Transverse colon (tissue), 4 donors: ENCODE data around the gene TMEM107. TPM values are rescaled to one million over a fixed set of nuclear protein-coding genes. Genes with fewer than 3 reads are reported as not detected.
A peak's percentile ranks its signal among the peaks of the same experiment; 100 is the strongest.

ENCODE experiments used
- DNase-seq: peaks from one replicate; pipeline ENCODE4 v3.0.0-alpha.2; 2019
- H3K27ac ChIP-seq, 4 donors: fragments of 200-600 bp; sonication (generic); 2 replicates each; pipeline ENCODE4 v1.5.1; 2016 to 2018; ENCODE audit warnings: inconsistent platforms in 4 of 4
- H3K27me3 ChIP-seq: fragments of 200-600 bp; sonication (generic); 2 replicates; pipeline ENCODE4 v1.5.1; 2017; ENCODE audit warnings: inconsistent platforms
- H3K36me3 ChIP-seq, 4 donors: fragments of 200-600 bp; sonication (generic); 2 replicates each; pipeline ENCODE4 v1.5.1; 2017 to 2019; ENCODE audit warnings: inconsistent platforms in 4 of 4
- H3K4me1 ChIP-seq, 4 donors: fragments of 200-600 bp; sonication (generic); 2 replicates each; pipeline ENCODE4 v1.5.1; 2017 to 2020; ENCODE audit warnings: inconsistent platforms in 4 of 4
- H3K4me3 ChIP-seq, 4 donors: fragments of 200-600 bp; sonication (generic); 1 replicate in 1 of 4; 2 replicates in 3 of 4; pipeline versions ENCODE4 v1.5.1 to v1.6.1; 2017 to 2019; ENCODE audit warnings: inconsistent platforms in 4 of 4
- H3K9me3 ChIP-seq, 2 donors: fragments of 200-600 bp; sonication (generic); 2 replicates each; pipeline ENCODE4 v1.5.1; 2017 to 2019; ENCODE audit warnings: inconsistent platforms in 2 of 2
- EP300 ChIP-seq: sonication (generic); formaldehyde crosslinking; IDR thresholded peaks from one replicate; pipeline ENCODE4 v1.6.1; 2017; ENCODE audit warnings: antibody characterized with exemption, low read depth
- POLR2A ChIP-seq: fragments of 450-650 bp; IDR thresholded peaks from one replicate; pipeline ENCODE4 v1.6.1; 2016; ENCODE audit warnings: antibody characterized with exemption, mild to moderate bottlenecking, moderate library complexity
- POLR2AphosphoS5 ChIP-seq, 3 donors: sonication (generic); formaldehyde crosslinking; IDR thresholded peaks; one replicate each; pipeline ENCODE4 v1.6.1; 2016; ENCODE audit warnings: antibody characterized with exemption in 3 of 3
- WGBS, 2 donors: methylation state at CpG; one replicate each; pipeline ENCODE4 v1.1.5; 2018; ENCODE audit warnings: low coverage in 1 of 2; 5-methylcytosine and 5-hydroxymethylcytosine counted together
- in situ Hi-C, 4 donors: fragments of 200-750 bp; cut with MboI; loops; one replicate each; pipeline versions ENCODE4 v1.15.0 to v1.15.1; 2017; ENCODE audit warnings: low sequenced_read_pairs in 3 of 4, low pct_ligation_motif_present in 1 of 4, low pct_unique_long_range_greater_than_20kb in 1 of 4
- intact Hi-C: fragments of 100-400 bp; cut with DNase I; formaldehyde crosslinking; loops from one replicate; pipeline ENCODE4 v1.15.1; 2023; ENCODE audit warnings: low total_unique reads
- total RNA-seq, 4 donors: library from RNA; depleted of rRNA; stranded (reverse); fragments of >200 nt; gene quantifications; one replicate each; pipeline ENCODE4 v1.1.0, GENCODE V29; 2016
- TF ChIP-seq, protein P1 (sequence below), 5 experiments: fragments of 200-600 bp in 3 of 5; fragments of 450-650 bp in 2 of 5; sonication (generic) in 3 of 5; IDR thresholded peaks; 1 replicate in 2 of 5; 2 replicates in 3 of 5; pipeline ENCODE4 v1.5.1; 2016 to 2017; ENCODE audit warnings: antibody characterized with exemption in 5 of 5, inconsistent platforms in 3 of 5, mild to moderate bottlenecking in 2 of 5, moderate library complexity in 1 of 5

TMEM107 gene
- total RNA-seq, 4 donors from 2014 or later = 1.5 to 74.6 (median 18.3) TPM

DNA sequence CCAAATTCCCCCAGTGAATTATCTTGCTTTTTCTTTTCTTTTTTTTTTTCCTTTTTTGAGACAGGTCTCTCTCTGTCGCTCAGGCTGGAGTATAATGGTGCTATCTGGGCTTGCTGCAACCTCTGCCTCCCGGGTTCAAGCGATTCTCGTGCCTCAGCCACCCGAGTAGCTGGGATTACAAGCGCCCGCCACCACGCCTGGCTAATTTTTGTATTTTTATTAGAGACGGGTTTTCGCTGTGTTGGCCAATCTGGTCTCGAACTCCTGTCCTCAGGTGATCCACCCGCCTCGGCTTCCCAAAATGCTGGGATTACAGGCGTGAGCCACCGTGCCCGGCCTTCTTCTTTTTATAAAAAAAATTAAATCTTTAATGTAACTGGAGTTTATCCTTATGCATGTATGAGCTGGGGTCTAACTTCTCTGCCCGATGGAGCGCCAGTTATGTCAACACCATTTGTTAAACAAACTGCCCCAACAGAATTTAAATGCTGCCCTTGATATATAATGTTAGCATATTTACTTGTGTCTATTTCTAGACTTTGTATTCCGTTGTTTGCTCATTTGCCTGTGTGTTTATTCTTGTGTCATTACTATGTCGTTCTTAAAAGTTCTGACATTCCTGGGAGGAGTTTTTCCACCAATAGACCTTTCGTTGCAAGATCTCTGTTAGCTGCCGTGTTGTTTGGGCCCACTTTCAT lies 34.7 kb upstream of the TMEM107 start:
- Histone ChIP-seq H3K27ac (peak overlapping the region; percentile 81 to 89 (median 86)), H3K4me1 (peaks cover 7 to 18% (median 14%) of the 10 kb centered on the region in 4 donors), H3K9me3 (no peaks in the 10 kb centered on the region), H3K27me3 (no peaks in the 10 kb centered on the region), H3K4me3 (peak overlapping the region; percentile 46 to 62 (median 58)), H3K36me3 (no peaks in the 10 kb centered on the region)
- no peak for DNase-seq
- in situ Hi-C loops = no loop called here
- WGBS, 2 donors = 9 to 10% methylated on average over 18 to 22 of the region's 22 CpGs
- TF ChIP-seq EP300 (no peak), POLR2A (no peak), POLR2AphosphoS5 (IDR thresholded peaks at IDR 0.05) (no peak)
- TF ChIP-seq, protein P1, sequence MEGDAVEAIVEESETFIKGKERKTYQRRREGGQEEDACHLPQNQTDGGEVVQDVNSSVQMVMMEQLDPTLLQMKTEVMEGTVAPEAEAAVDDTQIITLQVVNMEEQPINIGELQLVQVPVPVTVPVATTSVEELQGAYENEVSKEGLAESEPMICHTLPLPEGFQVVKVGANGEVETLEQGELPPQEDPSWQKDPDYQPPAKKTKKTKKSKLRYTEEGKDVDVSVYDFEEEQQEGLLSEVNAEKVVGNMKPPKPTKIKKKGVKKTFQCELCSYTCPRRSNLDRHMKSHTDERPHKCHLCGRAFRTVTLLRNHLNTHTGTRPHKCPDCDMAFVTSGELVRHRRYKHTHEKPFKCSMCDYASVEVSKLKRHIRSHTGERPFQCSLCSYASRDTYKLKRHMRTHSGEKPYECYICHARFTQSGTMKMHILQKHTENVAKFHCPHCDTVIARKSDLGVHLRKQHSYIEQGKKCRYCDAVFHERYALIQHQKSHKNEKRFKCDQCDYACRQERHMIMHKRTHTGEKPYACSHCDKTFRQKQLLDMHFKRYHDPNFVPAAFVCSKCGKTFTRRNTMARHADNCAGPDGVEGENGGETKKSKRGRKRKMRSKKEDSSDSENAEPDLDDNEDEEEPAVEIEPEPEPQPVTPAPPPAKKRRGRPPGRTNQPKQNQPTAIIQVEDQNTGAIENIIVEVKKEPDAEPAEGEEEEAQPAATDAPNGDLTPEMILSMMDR (IDR thresholded peaks at IDR 0.05) = no peak
- intact Hi-C loops = no loop called here

DNA sequence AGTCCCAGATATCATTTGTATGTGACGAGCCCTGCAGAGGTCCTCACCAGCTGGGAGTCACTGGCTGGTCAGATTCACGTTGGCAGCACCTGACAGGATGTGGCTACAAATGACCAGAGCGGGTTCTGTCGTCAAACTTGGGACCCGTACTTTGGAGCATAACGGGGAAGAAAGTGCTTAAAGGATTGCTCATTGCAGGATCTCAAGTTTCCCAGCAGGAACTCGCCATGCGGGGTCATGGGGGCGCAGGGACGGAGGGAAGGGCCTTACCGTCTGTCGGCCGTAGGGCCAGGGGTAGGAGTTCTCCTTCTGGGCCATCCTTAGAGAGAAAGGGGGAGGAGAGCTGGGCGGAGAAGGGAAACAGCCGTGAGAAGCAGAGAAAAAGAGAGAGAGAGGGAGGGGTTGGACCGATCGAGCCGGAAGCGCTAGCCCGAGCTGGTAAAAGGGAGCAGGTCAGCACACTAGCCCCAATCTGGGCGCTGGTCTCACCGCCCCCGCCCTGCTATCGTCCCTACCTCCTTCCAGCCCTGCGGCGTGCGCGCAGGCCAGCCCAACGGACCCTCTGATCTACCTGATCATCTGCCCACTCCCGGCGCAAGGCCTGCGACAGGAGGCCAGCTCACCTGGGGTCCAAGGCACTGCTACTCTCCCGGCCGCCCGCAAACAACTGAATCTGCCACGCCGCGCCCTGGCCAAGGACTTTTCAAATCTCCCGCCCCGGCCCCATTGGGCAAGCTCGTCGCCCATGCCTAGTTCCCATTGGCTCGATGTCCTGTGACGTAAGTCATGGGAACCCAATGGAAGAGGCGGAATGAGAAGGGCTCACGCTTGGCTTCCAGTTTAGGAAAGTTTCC lies 34.0 kb upstream of the TMEM107 start, which contains the start of gene AURKB:
AURKB (minus strand) TSS at position 669 of the 854 bp plus-strand sequence; CDS start at position 318, 351 bp downstream.
- H3K27me3 ChIP-seq = no peaks in the 10 kb centered on the region
- in situ Hi-C loops (no loop called here), intact Hi-C loops (no loop called here)
- no peaks in the 10 kb centered on the region for H3K36me3 ChIP-seq
- H3K4me3 ChIP-seq = peak within 1 kb of the TSS; percentile 46 to 62 (median 58)
- no peaks in the 10 kb centered on the region for H3K9me3 ChIP-seq
- H3K4me1 ChIP-seq = peaks cover 7 to 18% (median 14%) of the 10 kb centered on the region in 4 donors
- peak within 1 kb of the TSS; percentile 81 to 89 (median 86) for H3K27ac ChIP-seq
- no peak for TF ChIP-seq EP300
- TF ChIP-seq, protein P1 (IDR thresholded peaks at IDR 0.05) = no peak
- peak; percentile 41 to 48 (median 41) for TF ChIP-seq POLR2AphosphoS5 (IDR thresholded peaks at IDR 0.05)
- peak; percentile 32 for TF ChIP-seq POLR2A
- peak; percentile 96 for DNase-seq
- 1% methylated on average over 35 of the region's 46 CpGs; no CpG with 5 or more reads in 1 of the 2 donors for WGBS, 2 donors

DNA sequence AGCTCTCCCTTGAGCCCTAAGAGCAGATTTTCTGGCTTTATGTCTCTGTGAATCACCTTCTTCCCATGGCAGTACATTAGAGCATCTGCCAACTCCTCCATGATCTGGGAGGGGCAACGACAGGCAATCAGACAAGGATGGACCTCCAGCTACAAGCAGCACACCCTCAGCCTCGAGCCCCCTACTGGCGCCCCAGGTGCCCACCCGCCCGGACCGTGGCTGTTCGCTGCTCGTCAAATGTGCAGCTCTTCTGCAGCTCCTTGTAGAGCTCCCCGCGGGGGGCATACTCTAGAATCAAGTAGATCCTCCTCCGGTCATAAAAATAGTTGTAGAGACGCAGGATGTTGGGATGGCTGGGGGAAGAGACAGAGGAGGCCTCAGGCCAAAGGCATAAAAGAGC lies 30.4 kb upstream of the TMEM107 start:
- in situ Hi-C loops = no loop called here
- 93% methylated on average over 3 to 12 of the region's 12 CpGs for WGBS, 2 donors
- H3K36me3 ChIP-seq = no peaks in the 10 kb centered on the region
- H3K4me1 ChIP-seq = peaks cover 7 to 18% (median 14%) of the 10 kb centered on the region in 4 donors
- TF ChIP-seq POLR2AphosphoS5 (IDR thresholded peaks at IDR 0.05) (no peak), POLR2A (no peak), EP300 (no peak)
- TF ChIP-seq, protein P1 (IDR thresholded peaks at IDR 0.05) = no peak
- intact Hi-C loops = no loop called here
- H3K27ac ChIP-seq = no peak overlapping the region
- H3K9me3 ChIP-seq = no peaks in the 10 kb centered on the region
- H3K27me3 ChIP-seq = no peaks in the 10 kb centered on the region
- H3K4me3 ChIP-seq = no peak overlapping the region
- DNase-seq = no peak
